NK-92 (cell line): ENCODE data around the gene LCN6.

Source experiments
- DNase-seq: peaks from one replicate; lab custom pipeline; 2025; ENCODE audit not compliant: unreplicated experiment; lab: John Stamatoyannopoulos, UW

Gene LCN6

DNA sequence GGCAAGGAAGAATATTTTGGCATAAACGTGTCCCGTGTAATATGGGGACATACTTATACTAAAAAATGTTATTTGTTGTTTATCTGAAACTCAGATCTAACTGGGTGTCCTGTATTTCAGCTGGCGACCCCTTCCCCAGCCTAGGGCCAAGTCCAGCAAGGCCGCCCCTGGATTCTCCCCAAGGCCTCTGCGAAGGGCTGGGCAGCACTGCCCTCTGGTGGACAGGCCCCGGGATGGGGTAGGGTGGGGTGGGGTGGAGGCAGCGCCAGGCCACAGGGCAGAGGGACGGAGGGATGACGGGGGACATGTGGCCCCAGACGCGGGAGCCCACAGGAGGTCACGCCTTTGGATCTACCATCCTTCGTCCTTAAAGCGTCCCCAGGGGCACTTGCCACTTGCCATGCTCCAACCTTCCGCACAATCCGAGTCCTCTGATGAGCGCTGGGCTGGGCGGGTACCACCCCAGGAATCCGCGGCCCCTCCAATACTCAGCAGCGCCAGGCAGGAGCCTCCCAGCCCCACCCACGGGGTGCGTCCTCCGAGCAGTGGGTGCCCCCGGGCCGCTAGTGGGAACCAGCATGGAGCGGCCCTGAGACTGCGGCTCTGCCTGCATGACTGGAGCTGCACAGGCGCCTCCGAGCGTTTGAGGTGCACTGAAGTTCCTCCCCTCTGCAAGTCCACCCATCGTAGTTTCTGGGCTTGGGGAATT is 54.0 kb downstream of the LCN6 start:
- DNase-seq: no peak
